D721Med (cell line): Measurements from ENCODE around the gene QARS1.

Source experiments
- DNase-seq: peaks from one replicate; pipeline ENCODE4 v3.0.0; 2011; ENCODE audit warnings: low spot score; ENCODE audit not compliant: insufficient read length
- FAIRE-seq: peaks from 2 replicates; lab custom pipeline; 2011; peaks lifted over from hg19 to GRCh38; lab: Jason Lieb, UNC
- TF ChIP-seq, protein P1 (sequence below): IDR thresholded peaks from 2 replicates; pipeline ENCODE4 v1.5.1; 2012; ENCODE audit warnings: mild to moderate bottlenecking, control low read depth; ENCODE audit not compliant: insufficient read depth; ENCODE audit errors: missing control alignments

Gene QARS1

DNA sequence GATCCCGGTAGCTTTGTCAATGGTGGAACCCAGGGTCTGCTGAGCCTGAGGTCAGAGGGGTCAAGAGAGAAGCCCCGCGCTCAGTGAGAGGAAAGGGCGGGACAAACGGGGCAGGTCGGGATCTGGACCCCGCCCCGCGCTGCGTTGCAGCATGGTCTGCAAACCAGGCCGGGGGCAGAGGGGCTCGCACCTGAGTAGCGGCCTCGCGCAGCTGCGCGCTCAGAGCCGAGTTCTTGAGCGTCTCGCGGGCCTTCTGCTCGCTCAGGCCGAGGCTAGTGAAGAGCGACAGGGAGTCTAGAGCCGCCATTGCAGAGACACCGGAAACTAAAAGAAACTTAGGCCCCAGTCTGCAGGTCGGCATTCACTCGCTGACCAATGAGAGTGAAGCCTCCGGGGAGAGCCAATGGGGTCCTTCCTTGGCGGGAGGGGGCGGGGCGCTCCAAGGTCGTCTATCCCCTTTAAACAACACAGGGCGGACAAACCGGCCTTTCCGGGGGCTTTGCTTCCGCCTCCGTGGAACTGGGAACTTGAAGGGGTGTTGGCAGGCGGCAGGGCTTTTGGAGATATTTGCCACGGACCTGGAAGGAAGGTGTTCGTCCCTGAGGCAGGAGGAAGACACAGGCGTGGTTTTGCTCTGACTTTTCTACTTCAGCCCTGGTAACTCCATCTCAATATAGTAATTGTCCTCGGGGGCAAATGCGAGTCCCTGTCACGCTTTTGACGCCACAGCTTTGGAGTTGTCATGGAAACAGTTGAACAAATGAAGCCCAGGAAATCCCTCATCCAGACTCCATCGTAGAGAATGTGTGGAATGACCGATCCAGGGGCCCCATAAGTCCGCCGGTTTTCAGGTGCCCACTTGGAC is at the start of gene QARS1:
Gene QARS1 (minus strand): TSS at position 331 of the 865 bp plus-strand sequence. CDS start 24 bp downstream, at position 307.
- TF ChIP-seq, protein P1, sequence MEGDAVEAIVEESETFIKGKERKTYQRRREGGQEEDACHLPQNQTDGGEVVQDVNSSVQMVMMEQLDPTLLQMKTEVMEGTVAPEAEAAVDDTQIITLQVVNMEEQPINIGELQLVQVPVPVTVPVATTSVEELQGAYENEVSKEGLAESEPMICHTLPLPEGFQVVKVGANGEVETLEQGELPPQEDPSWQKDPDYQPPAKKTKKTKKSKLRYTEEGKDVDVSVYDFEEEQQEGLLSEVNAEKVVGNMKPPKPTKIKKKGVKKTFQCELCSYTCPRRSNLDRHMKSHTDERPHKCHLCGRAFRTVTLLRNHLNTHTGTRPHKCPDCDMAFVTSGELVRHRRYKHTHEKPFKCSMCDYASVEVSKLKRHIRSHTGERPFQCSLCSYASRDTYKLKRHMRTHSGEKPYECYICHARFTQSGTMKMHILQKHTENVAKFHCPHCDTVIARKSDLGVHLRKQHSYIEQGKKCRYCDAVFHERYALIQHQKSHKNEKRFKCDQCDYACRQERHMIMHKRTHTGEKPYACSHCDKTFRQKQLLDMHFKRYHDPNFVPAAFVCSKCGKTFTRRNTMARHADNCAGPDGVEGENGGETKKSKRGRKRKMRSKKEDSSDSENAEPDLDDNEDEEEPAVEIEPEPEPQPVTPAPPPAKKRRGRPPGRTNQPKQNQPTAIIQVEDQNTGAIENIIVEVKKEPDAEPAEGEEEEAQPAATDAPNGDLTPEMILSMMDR: no peak
- FAIRE-seq (no peak), DNase-seq (peak; percentile 95)

DNA sequence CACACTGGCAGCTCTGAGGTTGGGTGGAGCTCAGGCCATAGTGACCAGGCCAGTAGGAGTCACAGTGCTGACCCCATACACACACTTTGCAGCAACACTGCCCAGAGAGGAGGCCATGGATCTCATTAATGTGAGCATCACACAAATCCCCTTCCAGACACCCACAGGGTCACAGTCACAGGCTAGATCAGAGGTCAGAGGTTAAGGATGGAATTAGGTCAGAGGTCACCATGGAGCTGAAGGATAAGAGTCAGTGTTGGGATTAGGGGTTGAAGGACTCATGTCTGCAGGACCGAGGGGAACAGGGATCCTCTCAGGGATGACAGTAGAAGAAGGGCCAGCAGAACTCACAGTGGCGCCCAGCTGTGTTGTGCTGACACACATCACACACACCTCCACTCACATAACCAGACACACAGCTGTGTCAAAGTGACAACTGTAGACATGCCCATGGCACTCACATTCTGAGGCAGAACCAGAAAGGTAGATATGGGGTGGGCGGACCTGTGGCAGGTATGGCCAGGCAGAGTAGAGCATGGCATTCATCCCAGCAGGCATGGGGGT is 48.9 kb upstream of the QARS1 start:
- DNase-seq (no peak), FAIRE-seq (no peak)
- TF ChIP-seq, protein P1: no peak

- DNase-seq (no peak), FAIRE-seq (no peak)
- TF ChIP-seq, protein P1: no peak
Measured at GRCh38 chr3:49151610-49152009, 47.1 kb upstream of the QARS1 start.

DNA sequence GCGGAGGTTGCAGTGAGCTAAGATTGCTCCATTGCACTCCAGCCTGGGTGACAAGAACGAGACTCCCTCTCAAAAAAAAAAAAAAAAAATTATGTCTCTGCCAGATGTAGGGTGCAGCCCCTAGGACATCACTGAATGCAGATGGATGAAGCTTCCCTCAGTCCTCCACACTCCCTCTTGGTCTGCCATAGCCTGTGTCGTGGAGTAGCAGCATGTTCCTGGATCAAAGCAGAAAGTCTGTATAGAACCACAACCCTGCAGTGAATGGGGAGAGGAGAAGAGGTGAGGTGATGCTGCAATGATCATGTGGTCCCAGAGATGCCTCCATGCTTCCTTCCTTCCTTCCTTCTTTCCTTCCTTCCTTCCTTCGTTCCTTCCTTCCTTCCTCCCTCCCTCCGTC is 43.6 kb upstream of the QARS1 start:
- TF ChIP-seq, protein P1: no peak
- no peak for FAIRE-seq
- DNase-seq: no peak

- FAIRE-seq (no peak), DNase-seq (no peak)
- TF ChIP-seq, protein P1: no peak
Measured at GRCh38 chr3:49140080-49140479, 35.5 kb upstream of the QARS1 start.

- TF ChIP-seq, protein P1: no peak
- FAIRE-seq (no peak), DNase-seq (no peak)
Measured at GRCh38 chr3:49135499-49135898, 30.9 kb upstream of the QARS1 start.
